ENCODE results near the gene RBM34. TPM values are rescaled to one million over a fixed set of nuclear protein-coding genes. Genes with fewer than 3 reads are reported as not detected.

Gene RBM34
- polyA plus RNA-seq, 3 donors = 20.5 to 25.7 (median 22.5) TPM

- intact Hi-C loops (cut with micrococcal nuclease) = loop anchor here in 1 of 2 donors (10.0 kb wide), 1 partner anchor 306 kb away; no protein-coding TSS in a partner anchor
- 94% methylated on average over 9 of the region's 11 CpGs for WGBS (ENCODE audit: insufficient coverage)
- H3K4me3 Mint-ChIP-seq = no peak overlapping the region
- Histone ChIP-seq H3K9ac (ENCODE audit: insufficient read depth, low read length, poor library complexity, severe bottlenecking) (no peak overlapping the region), H3K4me2 (replicated peaks; ENCODE audit: extremely low read depth, low read length, poor library complexity, severe bottlenecking) (no peak overlapping the region), H3K79me2 (ENCODE audit: insufficient read depth, low read length) (no peaks in the 10 kb centered on the region), H3K4me1 (ENCODE audit: control insufficient read depth in 1 of 2, insufficient read depth in 2 of 2, low read length in 2 of 2) (peaks cover 7% of the 10 kb centered on the region in 2 donors), H3K27me3 (ENCODE audit: control insufficient read depth in 2 of 2, insufficient read depth in 2 of 2, low read length in 2 of 2) (no peaks in the 10 kb centered on the region), H3K4me3 (replicated peaks in 1 of 3; ENCODE audit: low read depth in 2 of 3, low read length in 3 of 3) (no peak overlapping the region), H3K9me3 (replicated peaks in 1 of 2; ENCODE audit: control insufficient read depth in 1 of 2, insufficient read depth in 1 of 2, low read length in 2 of 2) (no peaks in the 10 kb centered on the region), H3K36me3 (replicated peaks in 1 of 2; ENCODE audit: control insufficient read depth in 1 of 2, insufficient read depth in 2 of 2, low read length in 2 of 2) (peaks cover 53 to 70% of the 10 kb centered on the region in 2 donors), H2AFZ (ENCODE audit: insufficient read depth, low read depth, low read length, poor library complexity, severe bottlenecking) (no peak overlapping the region), H4K20me1 (ENCODE audit: insufficient read depth, low read length) (peaks cover 25% of the 10 kb centered on the region), H3K27ac (ENCODE audit: low read depth in 1 of 2, low read length in 2 of 2) (no peak overlapping the region)
- H3K36me3 Mint-ChIP-seq = peaks cover 66 to 68% of the 10 kb centered on the region in 2 donors
- DNase-seq = no peak
- peak overlapping the region in 1 of 7 donors; percentile 56 for H3K27ac Mint-ChIP-seq
- TF ChIP-seq, protein P1, sequence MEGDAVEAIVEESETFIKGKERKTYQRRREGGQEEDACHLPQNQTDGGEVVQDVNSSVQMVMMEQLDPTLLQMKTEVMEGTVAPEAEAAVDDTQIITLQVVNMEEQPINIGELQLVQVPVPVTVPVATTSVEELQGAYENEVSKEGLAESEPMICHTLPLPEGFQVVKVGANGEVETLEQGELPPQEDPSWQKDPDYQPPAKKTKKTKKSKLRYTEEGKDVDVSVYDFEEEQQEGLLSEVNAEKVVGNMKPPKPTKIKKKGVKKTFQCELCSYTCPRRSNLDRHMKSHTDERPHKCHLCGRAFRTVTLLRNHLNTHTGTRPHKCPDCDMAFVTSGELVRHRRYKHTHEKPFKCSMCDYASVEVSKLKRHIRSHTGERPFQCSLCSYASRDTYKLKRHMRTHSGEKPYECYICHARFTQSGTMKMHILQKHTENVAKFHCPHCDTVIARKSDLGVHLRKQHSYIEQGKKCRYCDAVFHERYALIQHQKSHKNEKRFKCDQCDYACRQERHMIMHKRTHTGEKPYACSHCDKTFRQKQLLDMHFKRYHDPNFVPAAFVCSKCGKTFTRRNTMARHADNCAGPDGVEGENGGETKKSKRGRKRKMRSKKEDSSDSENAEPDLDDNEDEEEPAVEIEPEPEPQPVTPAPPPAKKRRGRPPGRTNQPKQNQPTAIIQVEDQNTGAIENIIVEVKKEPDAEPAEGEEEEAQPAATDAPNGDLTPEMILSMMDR (IDR thresholded peaks at IDR 0.05) = no peak
- H3K4me1 Mint-ChIP-seq = peaks cover 11% of the 10 kb centered on the region
- H3K27me3 Mint-ChIP-seq (ENCODE audit: low read depth in 3 of 3) = peaks cover 0 to 3% (median 0%) of the 10 kb centered on the region in 3 donors
- H3K9me3 Mint-ChIP-seq = no peaks in the 10 kb centered on the region
These were observed 52.2 kb downstream of the RBM34 start for GRCh38 chr1:235108876-235109275.

DNA sequence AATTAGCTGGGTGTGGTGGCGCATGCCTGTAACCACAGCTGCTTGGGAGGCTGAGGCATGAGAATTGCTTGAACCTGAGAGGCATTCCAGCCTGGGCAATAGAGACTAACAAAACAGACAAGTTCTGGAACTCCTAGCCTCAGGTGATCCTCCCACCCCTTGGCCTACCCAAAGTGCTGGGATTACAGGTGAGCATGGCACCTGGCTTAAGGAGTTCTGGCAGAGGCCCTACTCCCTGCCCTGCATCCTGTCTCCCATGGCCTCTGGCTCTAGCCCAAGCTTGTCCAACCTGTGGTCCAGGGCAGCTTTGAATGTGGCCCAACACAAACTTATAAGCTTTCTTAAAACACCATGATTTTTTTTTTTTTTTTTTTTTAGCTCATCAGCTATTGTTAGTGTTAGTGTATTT, 52.9 kb downstream of the RBM34 start:
- Histone ChIP-seq H3K9ac (ENCODE audit: insufficient read depth, low read length, poor library complexity, severe bottlenecking) (no peak overlapping the region), H3K4me3 (replicated peaks in 1 of 3; ENCODE audit: low read depth in 2 of 3, low read length in 3 of 3) (no peak overlapping the region), H2AFZ (ENCODE audit: insufficient read depth, low read depth, low read length, poor library complexity, severe bottlenecking) (no peak overlapping the region), H3K27ac (ENCODE audit: low read depth in 1 of 2, low read length in 2 of 2) (no peak overlapping the region), H3K79me2 (ENCODE audit: insufficient read depth, low read length) (no peaks in the 10 kb centered on the region), H3K9me3 (replicated peaks in 1 of 2; ENCODE audit: control insufficient read depth in 1 of 2, insufficient read depth in 1 of 2, low read length in 2 of 2) (no peaks in the 10 kb centered on the region), H3K4me2 (replicated peaks; ENCODE audit: extremely low read depth, low read length, poor library complexity, severe bottlenecking) (no peak overlapping the region), H3K4me1 (ENCODE audit: control insufficient read depth in 1 of 2, insufficient read depth in 2 of 2, low read length in 2 of 2) (peaks cover 7 to 9% of the 10 kb centered on the region in 2 donors), H3K36me3 (replicated peaks in 1 of 2; ENCODE audit: control insufficient read depth in 1 of 2, insufficient read depth in 2 of 2, low read length in 2 of 2) (peaks cover 46 to 63% of the 10 kb centered on the region in 2 donors), H3K27me3 (ENCODE audit: control insufficient read depth in 2 of 2, insufficient read depth in 2 of 2, low read length in 2 of 2) (no peaks in the 10 kb centered on the region), H4K20me1 (ENCODE audit: insufficient read depth, low read length) (peaks cover 18% of the 10 kb centered on the region)
- peak overlapping the region in 1 of 7 donors; percentile 41 for H3K27ac Mint-ChIP-seq
- H3K36me3 Mint-ChIP-seq = peaks cover 59 to 62% of the 10 kb centered on the region in 2 donors
- H3K9me3 Mint-ChIP-seq = no peaks in the 10 kb centered on the region
- peaks cover 13% of the 10 kb centered on the region for H3K4me1 Mint-ChIP-seq
- TF ChIP-seq, protein P1 (IDR thresholded peaks at IDR 0.05) = no peak
- no peak overlapping the region for H3K4me3 Mint-ChIP-seq
- intact Hi-C loops (cut with micrococcal nuclease) = loop anchor here in 1 of 2 donors (10.0 kb wide), 1 partner anchor 307 kb away; no protein-coding TSS in a partner anchor
- peaks cover 0 to 8% (median 0%) of the 10 kb centered on the region in 3 donors for H3K27me3 Mint-ChIP-seq (ENCODE audit: low read depth in 3 of 3)
- 100% methylated on average over 1 of the region's 1 CpG for WGBS (ENCODE audit: insufficient coverage)
- no peak for DNase-seq
